Fibroblast of the conjunctiva (primary cell): ENCODE results near the gene CAMTA1.

Experiments
- DNase-seq: peaks from one replicate; pipeline ENCODE4 v3.0.0-alpha.2; 2010; ENCODE audit warnings: low read depth

CAMTA1 gene

DNA sequence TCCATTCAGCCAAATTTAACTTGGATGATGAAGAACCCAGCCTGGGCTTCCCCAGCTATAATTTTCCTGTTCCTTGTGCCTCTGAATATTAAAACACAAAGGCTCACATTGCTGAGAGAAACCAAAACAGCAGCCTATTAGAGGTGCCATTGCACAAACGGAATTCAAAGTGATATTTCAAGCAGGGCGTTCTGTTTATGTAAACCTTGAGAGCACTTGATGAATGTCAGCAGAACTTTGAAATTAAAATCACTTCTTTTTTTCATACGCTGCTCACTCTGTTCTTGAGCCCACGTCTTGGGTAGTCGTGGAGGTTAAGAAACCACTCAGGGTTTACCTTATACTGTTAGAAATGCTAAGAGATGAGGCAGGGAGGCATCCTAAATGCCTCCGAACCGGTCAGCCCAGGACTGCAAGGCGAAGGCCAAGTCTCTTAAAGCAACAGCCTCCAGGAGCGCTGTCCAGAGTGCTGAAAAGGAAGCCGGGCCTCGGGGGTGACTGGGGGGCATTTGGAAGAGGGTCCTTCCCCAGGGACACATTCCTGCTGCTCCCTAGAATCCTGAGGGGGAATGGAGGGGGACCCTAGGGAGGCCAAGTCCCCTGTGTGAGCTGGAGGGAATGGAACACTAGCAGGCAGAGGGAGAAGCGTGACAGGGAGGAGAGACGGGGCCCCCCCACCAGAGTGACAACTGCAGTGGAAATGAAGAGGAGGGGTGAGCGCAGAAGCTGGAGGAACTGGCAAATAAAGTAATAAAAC, 831.0 kb downstream of the CAMTA1 start:
- no peak for DNase-seq

DNA sequence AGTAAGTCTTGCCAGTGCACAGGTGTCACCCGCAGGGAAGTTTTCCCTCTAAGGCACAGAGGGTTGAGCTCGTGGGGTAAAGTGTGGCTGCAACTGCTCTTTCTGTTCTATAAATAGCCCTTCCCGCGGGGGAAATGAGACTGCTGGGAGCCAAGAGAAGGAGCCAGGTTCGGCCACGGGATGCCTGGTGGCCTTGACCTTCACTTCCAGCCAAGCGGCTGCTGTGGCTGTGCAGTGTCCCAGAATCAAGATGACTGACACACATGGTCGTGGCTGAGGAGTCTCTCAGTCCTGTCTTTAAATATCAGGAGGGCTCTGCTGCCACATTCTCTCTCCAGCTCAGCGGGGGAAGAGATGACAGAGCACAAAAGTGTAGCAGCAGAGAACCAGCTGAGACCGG, 831.7 kb downstream of the CAMTA1 start:
- no peak for DNase-seq

DNA sequence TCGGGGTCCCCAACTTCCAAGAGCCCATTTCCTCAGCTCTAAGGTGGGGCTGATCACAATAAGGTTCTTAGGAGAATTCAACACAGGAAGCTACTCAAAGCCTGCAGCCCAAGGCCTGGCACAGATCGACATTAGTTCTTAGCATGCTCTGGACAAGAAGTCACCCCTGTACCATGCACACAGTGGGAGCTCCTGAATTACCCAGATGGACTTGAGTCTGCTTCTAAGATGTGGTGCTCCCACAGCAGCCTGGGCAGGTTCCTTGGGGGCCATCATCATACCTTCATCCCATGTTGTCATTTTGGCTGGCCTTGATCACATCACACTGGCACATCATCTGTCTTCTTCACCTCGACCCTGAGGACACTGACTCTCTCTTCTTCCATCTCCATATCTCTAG, 832.6 kb downstream of the CAMTA1 start:
- DNase-seq = no peak

DNA sequence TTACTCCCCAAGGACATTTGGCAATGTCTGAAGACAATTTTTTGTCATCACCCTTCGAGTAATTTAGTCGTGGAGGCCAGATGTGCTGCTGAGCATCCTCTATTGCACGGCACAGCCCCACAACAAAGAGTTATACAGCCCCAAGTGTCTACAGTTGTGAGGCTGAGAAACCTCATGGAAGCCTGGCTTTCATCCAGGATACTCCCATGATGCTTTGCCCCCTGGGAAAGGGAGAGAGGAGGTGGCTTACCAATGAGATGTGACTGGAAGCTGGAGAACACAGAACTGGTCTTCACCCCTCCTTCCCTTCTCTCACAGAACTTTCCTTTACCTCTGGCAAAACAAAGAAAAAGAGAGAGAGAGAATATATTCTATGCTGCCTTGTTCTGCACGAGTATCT, 834.9 kb downstream of the CAMTA1 start:
- no peak for DNase-seq

DNA sequence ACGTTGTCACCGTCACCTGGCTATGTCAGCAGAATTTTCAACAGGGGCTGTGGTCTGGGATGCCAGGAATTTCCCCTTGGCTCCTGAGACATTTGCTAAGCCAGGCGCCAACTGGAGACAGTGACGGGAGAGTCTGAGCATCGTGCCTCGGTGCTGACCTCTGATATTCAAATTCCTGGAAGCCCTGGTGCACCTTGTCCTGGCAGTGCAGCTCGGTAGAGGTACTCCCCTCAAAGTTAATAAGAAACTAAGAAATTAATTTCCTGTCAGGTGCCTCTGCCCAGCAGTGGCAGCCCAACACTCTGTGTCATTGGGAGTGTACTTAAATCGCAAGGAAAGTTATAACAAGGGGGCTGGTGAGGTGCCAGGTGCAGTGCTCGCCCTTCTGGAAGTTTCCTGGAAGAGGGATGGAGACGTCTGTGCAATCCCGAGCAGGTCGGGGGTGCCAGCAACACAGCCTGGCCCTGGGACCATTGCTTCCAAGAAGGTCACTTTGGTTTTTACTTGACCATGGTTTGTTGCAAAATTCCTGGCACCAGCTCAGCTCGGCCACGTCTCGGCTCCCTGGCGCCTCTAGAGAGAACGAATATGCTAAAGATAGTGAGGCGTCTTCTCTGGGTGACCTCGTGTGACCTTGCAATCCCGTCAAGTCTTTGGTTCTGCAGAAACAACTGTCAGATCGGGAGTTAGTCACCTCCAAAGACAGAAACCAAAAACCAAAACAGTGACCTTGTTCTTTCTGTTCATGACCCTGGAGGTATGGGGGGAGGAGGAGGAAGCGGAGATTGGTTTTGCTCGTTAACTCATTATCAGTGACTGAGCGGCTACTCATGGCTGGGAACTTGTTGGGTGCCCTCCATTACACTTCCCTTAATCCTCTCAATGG, 836.3 kb downstream of the CAMTA1 start:
- no peak for DNase-seq

DNA sequence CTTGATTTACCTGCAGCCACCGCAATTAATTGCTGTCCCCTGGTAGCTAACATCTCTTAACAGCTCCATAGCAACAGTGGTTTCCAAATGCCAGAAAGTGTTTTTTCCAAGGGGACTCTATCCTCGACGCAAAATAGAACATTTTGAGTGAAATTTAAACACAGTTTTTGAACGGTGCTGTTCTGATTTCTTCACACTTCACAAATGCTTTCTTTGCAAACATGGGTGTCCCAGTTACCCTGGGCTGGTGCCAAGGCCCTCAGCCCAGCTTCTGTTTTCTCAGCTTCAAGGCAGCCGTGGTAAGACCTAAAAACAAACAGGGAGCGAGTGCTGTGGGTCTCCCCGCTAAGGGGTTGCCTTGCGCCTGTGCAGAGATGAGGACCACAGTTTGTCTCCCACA, 838.6 kb downstream of the CAMTA1 start:
- DNase-seq = no peak

DNA sequence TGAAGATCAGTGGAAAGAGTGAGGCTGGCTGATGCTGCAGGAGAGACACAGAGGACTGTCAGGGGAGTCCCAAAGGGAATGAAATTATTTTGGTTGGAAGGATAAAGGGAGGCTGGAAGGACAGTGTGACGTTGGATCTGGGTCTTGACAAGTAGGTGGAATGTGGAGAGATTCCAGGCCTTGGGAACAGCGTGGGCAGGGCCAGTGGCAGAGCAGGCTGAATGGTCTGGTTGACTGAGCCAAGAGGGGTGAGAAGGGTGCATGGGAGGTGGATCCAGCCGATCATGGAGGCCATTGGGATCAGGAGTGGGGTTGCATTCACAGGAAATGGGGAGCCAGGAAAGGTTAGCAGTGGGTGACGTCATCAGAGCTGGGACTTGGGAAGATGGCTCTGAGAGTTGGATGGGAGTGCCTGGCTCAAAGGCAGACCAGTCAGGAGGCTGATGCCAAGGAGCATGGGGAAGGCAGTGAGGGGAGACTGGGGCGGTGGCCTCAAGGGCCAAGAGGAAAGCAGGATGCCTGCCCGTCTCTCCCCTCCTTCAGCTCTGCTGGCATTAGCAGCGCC, 839.6 kb downstream of the CAMTA1 start:
- DNase-seq = no peak

DNA sequence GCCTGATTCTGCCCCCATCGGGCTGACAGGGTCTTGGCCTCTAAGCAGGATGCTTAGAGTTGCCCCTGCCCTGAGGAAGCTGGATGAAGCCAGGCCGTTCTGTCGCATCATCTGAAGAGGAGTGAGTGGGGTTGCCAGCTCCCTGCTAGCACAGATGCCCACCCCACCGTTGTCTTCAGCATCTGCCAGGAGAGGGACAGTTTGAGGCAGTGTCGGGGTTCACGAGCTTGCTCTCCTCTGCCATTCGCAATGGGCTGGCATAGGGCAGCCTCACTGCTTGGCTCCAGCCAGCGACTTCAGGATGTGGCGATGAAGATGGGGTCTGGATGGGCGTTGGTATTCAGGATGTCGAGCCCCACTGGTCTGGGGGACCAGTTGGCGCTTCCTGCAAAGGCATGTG, 840.1 kb downstream of the CAMTA1 start:
- DNase-seq = no peak

DNA sequence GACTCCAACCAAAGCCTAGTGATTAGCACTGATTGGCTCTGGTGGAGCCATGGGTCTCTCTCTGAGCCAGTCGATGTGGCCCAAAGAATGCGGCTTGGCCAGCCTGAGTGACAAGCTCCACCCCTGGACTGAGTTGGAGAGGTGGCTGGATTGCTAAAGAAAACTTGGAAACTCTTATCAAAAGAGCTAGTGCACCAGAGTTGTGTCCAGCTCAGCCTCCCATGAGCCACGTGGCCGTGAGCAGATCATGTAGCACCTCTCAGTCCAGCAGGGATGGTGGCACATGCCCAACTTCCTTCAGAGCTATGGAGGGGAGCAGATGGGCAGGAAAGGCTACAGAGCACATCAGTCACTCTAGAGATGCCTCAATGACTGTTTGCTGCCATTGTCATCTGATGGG, 843.0 kb downstream of the CAMTA1 start:
- DNase-seq = no peak

DNA sequence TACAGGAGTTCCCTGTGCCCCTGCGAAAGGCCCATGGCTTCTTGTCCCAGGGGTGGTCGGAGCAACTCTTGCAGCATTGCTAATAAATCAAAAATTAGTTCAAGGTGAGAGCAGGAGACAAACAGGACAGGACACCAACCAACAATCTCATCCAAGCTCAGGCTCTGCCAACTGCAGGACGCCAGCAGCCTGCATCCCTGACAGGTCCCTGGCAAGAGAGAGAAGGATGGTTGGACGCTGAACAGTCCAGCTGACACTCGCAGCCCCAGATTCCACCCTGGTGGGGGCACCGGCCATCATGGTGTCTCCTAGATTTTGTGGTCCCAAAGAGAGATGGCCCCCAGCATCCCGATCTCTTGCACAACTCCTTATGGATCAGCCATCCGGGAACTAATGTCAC, 843.8 kb downstream of the CAMTA1 start:
- no peak for DNase-seq

DNA sequence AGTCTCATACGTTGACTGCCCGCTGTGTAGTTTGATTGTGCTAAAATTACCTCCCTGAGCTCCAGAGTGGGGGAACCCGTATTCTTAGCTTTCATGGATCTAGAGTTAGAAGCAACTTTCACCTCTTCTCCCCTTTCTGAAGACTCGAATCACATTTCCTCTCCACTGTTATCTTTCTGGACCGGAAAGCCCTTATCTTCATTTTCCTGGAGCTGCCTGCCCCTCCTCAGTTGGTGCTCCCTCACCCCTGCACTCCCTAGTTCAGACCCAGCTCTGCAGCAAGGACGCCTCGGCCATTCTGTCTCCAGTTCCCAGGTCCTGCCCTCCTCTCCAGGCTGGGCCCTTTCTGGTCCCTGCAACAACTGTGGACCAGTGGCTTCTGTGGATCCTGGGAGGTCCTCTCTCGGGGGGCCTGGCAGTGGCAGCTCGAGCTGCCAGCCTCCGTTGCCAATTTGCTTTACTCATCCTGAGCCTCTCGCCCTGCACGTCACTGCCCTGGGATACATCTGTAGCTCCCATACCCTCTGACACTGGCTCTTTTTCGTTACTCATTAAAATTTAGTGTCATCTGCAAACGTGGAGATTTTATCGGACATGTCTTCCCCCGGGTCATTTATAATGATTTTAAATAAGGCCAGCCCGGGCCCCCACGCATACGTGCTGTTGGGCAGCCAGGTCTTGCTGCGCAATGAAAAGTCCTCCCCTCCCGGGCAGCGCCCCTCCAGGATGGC, 844.4 kb downstream of the CAMTA1 start:
- no peak for DNase-seq

DNA sequence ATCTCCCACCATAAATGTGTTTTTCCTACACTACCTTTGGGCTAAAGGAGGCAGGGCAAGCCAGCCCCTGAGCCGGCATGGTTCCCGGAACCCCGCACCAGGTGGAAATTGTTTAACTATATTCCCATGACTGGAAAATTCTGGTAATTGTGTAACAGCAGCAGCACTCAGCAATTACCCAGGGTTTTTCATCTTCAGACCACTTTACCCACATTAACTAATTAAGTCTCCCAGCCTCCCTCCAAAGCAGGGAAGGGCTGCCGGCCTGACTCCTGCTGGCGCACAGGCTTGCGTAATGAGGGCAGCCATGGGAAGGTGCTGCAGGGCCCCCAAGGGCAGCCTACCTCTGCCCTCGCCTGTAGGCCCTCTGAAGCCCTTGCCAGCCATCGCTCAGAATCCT, 845.1 kb downstream of the CAMTA1 start:
- no peak for DNase-seq

DNA sequence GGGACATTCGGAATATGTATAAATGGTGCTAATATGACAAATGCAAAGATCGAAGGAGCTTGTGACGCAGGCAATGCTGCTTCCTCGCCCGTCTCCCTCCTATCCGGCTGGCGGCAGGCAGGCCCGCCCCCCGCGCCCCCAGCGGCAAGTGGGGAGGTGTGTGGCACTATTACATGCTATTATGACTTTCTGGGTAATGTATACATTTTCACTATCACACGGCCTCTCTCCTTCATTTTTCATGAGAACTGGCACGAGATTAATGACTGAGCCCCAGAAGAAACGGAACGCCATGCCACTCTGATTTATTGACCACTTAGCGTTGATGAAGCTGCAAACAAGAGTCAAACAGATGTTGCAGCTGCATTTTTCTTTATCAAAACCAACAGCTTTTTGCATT, 846.9 kb downstream of the CAMTA1 start:
- no peak for DNase-seq

DNA sequence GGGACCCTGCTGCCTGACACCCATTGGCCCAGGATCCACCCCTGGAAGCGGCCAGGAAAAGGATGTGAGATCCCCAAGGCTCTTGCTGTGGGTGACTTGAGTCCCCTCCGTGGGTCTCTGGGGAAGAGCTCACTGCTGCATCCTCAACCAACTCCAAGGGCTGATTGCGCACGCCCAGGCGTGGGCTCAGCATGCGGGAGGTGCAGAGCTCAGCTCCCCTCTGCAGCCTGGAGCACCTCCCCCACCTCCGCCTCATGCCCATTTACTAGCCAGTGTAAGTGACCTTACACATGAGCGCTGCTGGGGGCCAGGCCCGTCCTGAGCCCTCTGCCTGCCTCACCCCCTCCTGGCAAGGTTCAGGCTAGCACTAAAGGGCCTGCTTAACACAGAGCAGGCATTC, 847.4 kb downstream of the CAMTA1 start:
- DNase-seq = no peak

DNA sequence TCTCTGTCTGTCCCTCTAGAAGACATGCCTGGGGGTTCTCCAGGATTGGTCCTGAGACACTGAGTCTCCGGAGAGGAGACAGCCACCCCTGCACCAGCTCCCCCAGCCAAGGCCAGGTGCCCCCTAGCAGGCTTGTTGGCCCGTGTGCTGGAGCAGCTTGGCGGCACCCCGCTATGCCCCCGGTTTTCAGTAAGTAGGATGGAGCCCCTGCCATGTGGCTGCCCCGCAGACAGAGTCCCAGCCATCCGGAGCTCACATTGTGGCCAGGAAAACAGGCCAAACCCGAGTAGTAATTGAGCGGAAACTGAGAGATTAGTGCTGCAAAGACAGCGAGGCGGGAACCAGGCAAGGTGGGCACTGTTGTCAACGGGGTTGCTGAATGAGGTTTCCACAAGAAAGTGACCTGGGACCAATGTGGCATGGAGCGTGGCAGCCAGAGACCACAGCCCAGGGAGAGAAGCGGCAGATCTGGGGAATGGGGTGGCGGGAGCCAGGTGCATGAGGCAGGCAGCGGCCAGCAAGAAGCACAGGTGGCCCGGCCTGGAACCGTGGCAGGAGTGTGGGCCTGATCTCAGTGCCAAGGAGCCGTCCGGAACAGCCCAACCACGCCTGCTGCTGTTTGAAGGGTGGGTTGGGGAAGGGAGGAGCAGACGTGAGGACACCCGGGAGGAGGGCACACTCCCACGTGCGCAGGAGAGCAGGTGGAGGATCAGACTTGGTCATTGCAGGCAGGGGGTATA, 848.4 kb downstream of the CAMTA1 start:
- no peak for DNase-seq

DNA sequence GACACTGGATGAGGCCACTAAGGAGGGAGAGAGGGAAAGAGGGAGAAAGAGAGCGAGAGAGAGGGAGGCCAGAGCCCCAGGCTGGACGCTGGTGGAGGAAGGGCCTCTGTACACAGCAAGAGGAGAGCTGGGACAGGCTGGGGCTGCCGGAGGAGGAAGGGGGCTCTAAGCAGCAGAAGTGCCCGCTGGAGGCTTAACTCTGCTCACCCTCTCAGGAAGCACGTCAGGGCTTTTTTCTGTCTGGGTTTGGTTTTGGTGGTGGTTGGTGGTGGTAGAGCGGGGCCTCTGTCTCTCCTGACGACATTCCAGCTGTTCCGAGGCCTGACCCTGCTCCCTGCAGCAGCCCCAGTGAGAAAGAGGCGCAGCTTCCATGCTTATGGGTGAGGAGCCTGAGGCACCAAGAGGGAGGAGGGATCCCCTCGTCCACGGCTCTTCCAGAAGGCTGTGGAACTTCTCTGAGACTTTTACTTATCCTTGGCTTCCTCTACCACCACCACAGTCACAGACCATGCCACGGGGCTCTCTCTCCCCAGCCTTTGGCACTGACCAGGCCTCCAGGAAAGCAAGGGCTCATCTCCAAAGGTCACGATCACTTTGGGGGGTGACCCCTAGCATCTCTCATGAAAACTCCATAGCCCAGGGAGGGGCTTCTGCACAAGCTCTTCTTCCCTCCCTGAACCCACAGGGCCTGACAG, 849.4 kb downstream of the CAMTA1 start:
- no peak for DNase-seq

DNA sequence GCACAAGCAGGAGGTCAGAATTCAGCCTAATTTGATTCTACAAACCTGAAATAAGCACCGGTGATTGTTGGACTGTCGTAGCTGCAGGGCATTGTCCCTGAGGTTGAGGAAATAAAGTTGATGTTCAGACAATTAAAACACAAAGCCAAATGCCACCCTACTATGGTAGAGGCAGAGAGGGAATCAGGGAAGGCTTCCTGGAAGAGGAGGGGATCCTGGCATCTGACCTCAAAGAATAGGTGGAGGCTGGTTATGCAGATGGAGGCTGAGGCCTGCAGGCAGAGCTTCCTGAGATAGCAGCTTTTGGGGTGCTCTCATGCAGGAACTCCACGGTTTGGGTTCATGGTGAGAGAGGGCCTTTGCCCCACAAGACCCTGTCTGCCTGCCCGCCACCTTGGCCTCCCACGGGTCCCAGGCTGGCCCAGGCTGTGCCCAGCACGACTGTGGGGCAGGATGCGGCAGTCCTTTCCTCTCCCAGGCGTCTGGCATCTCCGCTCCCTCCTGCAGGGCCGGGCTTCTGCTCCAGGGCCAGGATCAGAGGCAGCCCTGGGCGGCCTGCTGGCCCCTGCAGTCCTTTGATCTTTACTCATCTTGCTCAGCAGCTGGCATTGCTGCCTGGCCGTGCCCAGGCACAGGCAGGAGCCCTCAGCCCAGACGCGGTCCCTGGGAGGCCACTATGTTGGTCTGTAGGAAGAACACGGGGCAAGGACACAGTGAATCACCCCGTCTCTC, 851.7 kb downstream of the CAMTA1 start:
- no peak for DNase-seq

DNA sequence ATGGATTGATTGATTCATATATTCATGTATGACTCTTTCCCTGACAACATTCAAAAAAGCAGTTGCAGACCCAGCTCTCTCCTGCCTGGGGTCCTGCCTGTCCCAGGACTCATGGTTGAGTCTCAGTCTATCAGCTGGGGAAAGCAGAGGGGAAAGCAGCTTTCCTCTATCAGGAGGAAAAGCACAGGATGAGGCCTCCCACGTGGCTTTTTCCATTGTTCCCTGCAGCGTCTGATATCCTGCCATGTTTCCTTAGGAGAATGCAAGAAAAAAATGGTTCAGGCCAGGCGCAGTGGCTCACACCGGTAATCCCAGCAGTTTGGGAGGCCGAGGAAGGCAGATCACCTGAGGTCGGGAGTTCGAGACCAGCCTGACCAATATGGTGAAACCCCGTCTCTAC, 852.8 kb downstream of the CAMTA1 start:
- DNase-seq = no peak

DNA sequence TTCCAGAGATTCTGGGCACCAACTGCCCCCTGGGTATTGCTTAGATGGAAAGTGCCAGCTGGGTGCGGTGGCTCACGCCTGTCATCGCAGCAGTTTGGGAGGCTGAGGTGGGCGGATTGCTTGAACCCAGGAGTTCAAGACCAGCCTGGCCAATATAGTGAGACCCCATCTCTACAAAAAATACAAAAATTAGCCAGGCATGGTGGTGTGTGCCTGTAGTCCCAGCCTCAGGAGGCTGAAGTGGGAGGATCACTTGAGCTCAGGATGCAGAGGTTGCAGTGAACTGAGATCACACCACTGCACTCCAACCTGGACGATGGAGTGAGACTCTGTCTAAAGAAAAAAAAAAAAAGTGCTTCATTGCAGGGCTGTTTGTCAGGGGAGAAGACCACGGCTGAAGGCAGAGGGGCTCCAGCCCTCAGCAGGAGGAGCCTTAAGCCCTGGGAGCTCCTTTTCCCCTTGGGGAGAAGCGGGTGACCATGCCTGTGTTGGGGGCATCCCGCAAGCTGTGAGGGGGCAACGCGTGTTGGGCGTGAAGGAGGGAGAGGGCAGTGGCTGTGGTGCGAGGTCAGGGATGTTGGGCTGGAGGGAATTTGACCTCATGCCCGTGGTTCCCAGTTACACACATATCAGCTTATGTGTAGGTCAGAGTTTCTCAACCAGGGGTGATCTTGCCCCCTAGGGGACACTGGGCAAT, 854.3 kb downstream of the CAMTA1 start:
- no peak for DNase-seq

DNA sequence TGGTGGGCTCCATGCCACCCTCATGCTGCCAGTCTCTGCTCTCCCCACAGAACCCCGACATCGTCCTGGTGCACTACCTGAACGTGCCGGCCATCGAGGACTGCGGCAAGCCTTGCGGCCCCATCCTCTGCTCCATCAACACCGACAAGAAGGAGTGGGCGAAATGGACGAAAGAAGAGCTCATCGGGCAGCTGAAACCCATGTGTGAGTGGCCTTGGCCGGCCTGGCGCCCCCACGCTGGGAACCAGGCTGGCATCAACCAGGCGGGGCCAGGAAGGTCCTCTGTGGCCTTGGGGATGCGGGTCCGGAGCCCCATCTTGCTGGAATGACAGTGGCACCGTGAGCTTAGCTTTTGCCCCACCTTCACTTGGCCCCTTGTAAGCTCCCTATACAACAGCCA, 855.1 kb downstream of the CAMTA1 start:
- DNase-seq = no peak
